ENCODE data around the gene SOX9.

The SOX9 gene

GRCh38 chr17:72164158-72164739 is 43.4 kb downstream of the SOX9 start:
- Histone ChIP-seq H3K9ac (ENCODE audit: low read length in 2 of 2) (no peak overlapping the region), H3K4me1 (ENCODE audit: control insufficient read depth, insufficient read depth, low read length) (no peaks in the 10 kb centered on the region), H3K36me3 (ENCODE audit: control insufficient read depth in 2 of 2, insufficient read depth in 2 of 2, low read length in 2 of 2) (no peaks in the 10 kb centered on the region), H3K9me3 (ENCODE audit: control insufficient read depth in 2 of 2, low read length in 2 of 2) (peaks cover 0 to 2% of the 10 kb centered on the region in 2 donors), H3K27ac (ENCODE audit: low read length) (no peak overlapping the region), H3K4me3 (ENCODE audit: low read length in 2 of 2) (no peak overlapping the region), H3K27me3 (ENCODE audit: control insufficient read depth in 1 of 2, insufficient read depth in 2 of 2, low read length in 2 of 2) (peaks cover 0 to 2% of the 10 kb centered on the region in 2 donors)

- Histone ChIP-seq H3K36me3 (ENCODE audit: control insufficient read depth in 2 of 2, insufficient read depth in 2 of 2, low read length in 2 of 2) (no peaks in the 10 kb centered on the region), H3K27me3 (ENCODE audit: control insufficient read depth in 1 of 2, insufficient read depth in 2 of 2, low read length in 2 of 2) (peaks cover 0 to 2% of the 10 kb centered on the region in 2 donors), H3K9ac (ENCODE audit: low read length in 2 of 2) (no peak overlapping the region), H3K27ac (ENCODE audit: low read length) (no peak overlapping the region), H3K9me3 (ENCODE audit: control insufficient read depth in 2 of 2, low read length in 2 of 2) (peaks cover 0 to 2% of the 10 kb centered on the region in 2 donors), H3K4me1 (ENCODE audit: control insufficient read depth, insufficient read depth, low read length) (no peaks in the 10 kb centered on the region), H3K4me3 (ENCODE audit: low read length in 2 of 2) (no peak overlapping the region)
These were observed 44.5 kb downstream of the SOX9 start for GRCh38 chr17:72165192-72165866.

- H3K27me3 ChIP-seq (ENCODE audit: control insufficient read depth in 1 of 2, insufficient read depth in 2 of 2, low read length in 2 of 2): peaks cover 0 to 2% of the 10 kb centered on the region in 2 donors
- H3K4me1 ChIP-seq (ENCODE audit: control insufficient read depth, insufficient read depth, low read length): no peaks in the 10 kb centered on the region
- H3K9me3 ChIP-seq (ENCODE audit: control insufficient read depth in 2 of 2, low read length in 2 of 2): peaks cover 0 to under 1% of the 10 kb centered on the region in 2 donors
- no peak overlapping the region for H3K9ac ChIP-seq (ENCODE audit: low read length in 2 of 2)
- no peaks in the 10 kb centered on the region for H3K36me3 ChIP-seq (ENCODE audit: control insufficient read depth in 2 of 2, insufficient read depth in 2 of 2, low read length in 2 of 2)
- H3K27ac ChIP-seq (ENCODE audit: low read length): no peak overlapping the region
- H3K4me3 ChIP-seq (ENCODE audit: low read length in 2 of 2): no peak overlapping the region
These were observed 45.1 kb downstream of the SOX9 start for GRCh38 chr17:72165867-72166439.

- H3K27ac ChIP-seq (ENCODE audit: low read length): no peak overlapping the region
- H3K4me1 ChIP-seq (ENCODE audit: control insufficient read depth, insufficient read depth, low read length): no peaks in the 10 kb centered on the region
- H3K9me3 ChIP-seq (ENCODE audit: control insufficient read depth in 2 of 2, low read length in 2 of 2): no peaks in the 10 kb centered on the region
- H3K4me3 ChIP-seq (ENCODE audit: low read length in 2 of 2): no peak overlapping the region
- peaks cover 0 to 4% of the 10 kb centered on the region in 2 donors for H3K27me3 ChIP-seq (ENCODE audit: control insufficient read depth in 1 of 2, insufficient read depth in 2 of 2, low read length in 2 of 2)
- H3K36me3 ChIP-seq (ENCODE audit: control insufficient read depth in 2 of 2, insufficient read depth in 2 of 2, low read length in 2 of 2): no peaks in the 10 kb centered on the region
- H3K9ac ChIP-seq (ENCODE audit: low read length in 2 of 2): no peak overlapping the region
These were observed 46.8 kb downstream of the SOX9 start for GRCh38 chr17:72167593-72167992.

- Histone ChIP-seq H3K27ac (ENCODE audit: low read length) (no peak overlapping the region), H3K4me3 (ENCODE audit: low read length in 2 of 2) (no peak overlapping the region), H3K4me1 (ENCODE audit: control insufficient read depth, insufficient read depth, low read length) (no peaks in the 10 kb centered on the region), H3K36me3 (ENCODE audit: control insufficient read depth in 2 of 2, insufficient read depth in 2 of 2, low read length in 2 of 2) (no peaks in the 10 kb centered on the region), H3K9ac (ENCODE audit: low read length in 2 of 2) (no peak overlapping the region), H3K9me3 (ENCODE audit: control insufficient read depth in 2 of 2, low read length in 2 of 2) (no peaks in the 10 kb centered on the region), H3K27me3 (ENCODE audit: control insufficient read depth in 1 of 2, insufficient read depth in 2 of 2, low read length in 2 of 2) (peaks cover 0 to 6% of the 10 kb centered on the region in 2 donors)
These were observed 49.0 kb downstream of the SOX9 start for GRCh38 chr17:72169823-72170222.

GRCh38 chr17:72171703-72172667 is 51.2 kb downstream of the SOX9 start:
- Histone ChIP-seq H3K9ac (ENCODE audit: low read length in 2 of 2) (no peak overlapping the region), H3K27ac (ENCODE audit: low read length) (no peak overlapping the region), H3K27me3 (ENCODE audit: control insufficient read depth in 1 of 2, insufficient read depth in 2 of 2, low read length in 2 of 2) (peaks cover 0 to 4% of the 10 kb centered on the region in 2 donors), H3K36me3 (ENCODE audit: control insufficient read depth in 2 of 2, insufficient read depth in 2 of 2, low read length in 2 of 2) (no peaks in the 10 kb centered on the region), H3K4me1 (ENCODE audit: control insufficient read depth, insufficient read depth, low read length) (no peaks in the 10 kb centered on the region), H3K4me3 (ENCODE audit: low read length in 2 of 2) (no peak overlapping the region), H3K9me3 (ENCODE audit: control insufficient read depth in 2 of 2, low read length in 2 of 2) (no peaks in the 10 kb centered on the region)

- Histone ChIP-seq H3K9me3 (ENCODE audit: control insufficient read depth in 2 of 2, low read length in 2 of 2) (no peaks in the 10 kb centered on the region), H3K4me3 (ENCODE audit: low read length in 2 of 2) (no peak overlapping the region), H3K9ac (ENCODE audit: low read length in 2 of 2) (no peak overlapping the region), H3K27me3 (ENCODE audit: control insufficient read depth in 1 of 2, insufficient read depth in 2 of 2, low read length in 2 of 2) (peaks cover 0 to 4% of the 10 kb centered on the region in 2 donors), H3K27ac (ENCODE audit: low read length) (no peak overlapping the region), H3K36me3 (ENCODE audit: control insufficient read depth in 2 of 2, insufficient read depth in 2 of 2, low read length in 2 of 2) (no peaks in the 10 kb centered on the region), H3K4me1 (ENCODE audit: control insufficient read depth, insufficient read depth, low read length) (no peaks in the 10 kb centered on the region)
These were observed 52.8 kb downstream of the SOX9 start for GRCh38 chr17:72173499-72174116.

GRCh38 chr17:72175263-72175662 is 54.4 kb downstream of the SOX9 start:
- Histone ChIP-seq H3K27ac (ENCODE audit: low read length) (no peak overlapping the region), H3K9ac (ENCODE audit: low read length in 2 of 2) (no peak overlapping the region), H3K4me3 (ENCODE audit: low read length in 2 of 2) (no peak overlapping the region), H3K4me1 (ENCODE audit: control insufficient read depth, insufficient read depth, low read length) (no peaks in the 10 kb centered on the region), H3K9me3 (ENCODE audit: control insufficient read depth in 2 of 2, low read length in 2 of 2) (no peaks in the 10 kb centered on the region), H3K27me3 (ENCODE audit: control insufficient read depth in 1 of 2, insufficient read depth in 2 of 2, low read length in 2 of 2) (peaks cover 0 to 4% of the 10 kb centered on the region in 2 donors), H3K36me3 (ENCODE audit: control insufficient read depth in 2 of 2, insufficient read depth in 2 of 2, low read length in 2 of 2) (no peaks in the 10 kb centered on the region)
